EH (cell line): Measurements from ENCODE around the gene URB1.
"Not testable (repeated sequence)": the region's sequence is repeated elsewhere in the genome, so short reads cannot be mapped to it uniquely, and the experiment has no call there.

ENCODE experiments used
- DNase-seq: peaks from one replicate; pipeline ENCODE4 v3.0.0-alpha.2; 2015; ENCODE audit warnings: low read depth

The URB1 gene

GRCh38 chr21:32392880-32393676, at the start of gene URB1:
Gene URB1, minus strand, starts transcription at chr21:32393012. Its CDS starts 102 bp downstream, at chr21:32392910.
- peak; percentile 84 for DNase-seq

GRCh38 chr21:32437729-32438128, 44.9 kb upstream of the URB1 start:
- no peak for DNase-seq

- not testable (repeated sequence) for DNase-seq
Measured at GRCh38 chr21:32432982-32433660, 40.3 kb upstream of the URB1 start.

GRCh38 chr21:32427958-32428623, 35.3 kb upstream of the URB1 start:
- no peak for DNase-seq

- peak; percentile 84 for DNase-seq
Measured at GRCh38 chr21:32426592-32427051, 33.8 kb upstream of the URB1 start.

GRCh38 chr21:32426066-32426465, 33.3 kb upstream of the URB1 start:
- no peak for DNase-seq

- no peak for DNase-seq
Measured at GRCh38 chr21:32425628-32426027, 32.8 kb upstream of the URB1 start.

GRCh38 chr21:32424674-32425073, 31.9 kb upstream of the URB1 start:
- peak; percentile 23 for DNase-seq

- peak; percentile 15 for DNase-seq
Measured at GRCh38 chr21:32424191-32424535, 31.4 kb upstream of the URB1 start.

- DNase-seq = peak; percentile 95
Measured at GRCh38 chr21:32423320-32424190, 30.7 kb upstream of the URB1 start.

- DNase-seq = no peak
Measured at GRCh38 chr21:32422064-32422463, 29.3 kb upstream of the URB1 start.

GRCh38 chr21:32418146-32418545, 25.3 kb upstream of the URB1 start:
- no peak for DNase-seq

GRCh38 chr21:32415451-32416398, 22.9 kb upstream of the URB1 start:
- DNase-seq = peak; percentile 18

- DNase-seq = peak; percentile 77
Measured at GRCh38 chr21:32414579-32415358, 22.0 kb upstream of the URB1 start.

- DNase-seq = peak; percentile 57
Measured at GRCh38 chr21:32413697-32414578, 21.1 kb upstream of the URB1 start.

GRCh38 chr21:32413015-32413504, 20.2 kb upstream of the URB1 start:
- DNase-seq = peak; percentile 42

- peak; percentile 53 for DNase-seq
Measured at GRCh38 chr21:32412162-32413014, 19.6 kb upstream of the URB1 start, which contains the start of gene EVA1C. Gene EVA1C, plus strand, starts transcription at chr21:32412706. Its CDS starts 148 bp downstream, at chr21:32412854.
